Retina (tissue), 1 donor: ENCODE results near the gene TRIM22.
"Not testable (repeated sequence)": the region's sequence is repeated elsewhere in the genome, so short reads cannot be mapped to it uniquely, and the experiment has no call there.

Source experiments
- DNase-seq: peaks from one replicate; pipeline ENCODE4 v3.0.0-alpha.2; 2016

The TRIM22 gene, protein sequence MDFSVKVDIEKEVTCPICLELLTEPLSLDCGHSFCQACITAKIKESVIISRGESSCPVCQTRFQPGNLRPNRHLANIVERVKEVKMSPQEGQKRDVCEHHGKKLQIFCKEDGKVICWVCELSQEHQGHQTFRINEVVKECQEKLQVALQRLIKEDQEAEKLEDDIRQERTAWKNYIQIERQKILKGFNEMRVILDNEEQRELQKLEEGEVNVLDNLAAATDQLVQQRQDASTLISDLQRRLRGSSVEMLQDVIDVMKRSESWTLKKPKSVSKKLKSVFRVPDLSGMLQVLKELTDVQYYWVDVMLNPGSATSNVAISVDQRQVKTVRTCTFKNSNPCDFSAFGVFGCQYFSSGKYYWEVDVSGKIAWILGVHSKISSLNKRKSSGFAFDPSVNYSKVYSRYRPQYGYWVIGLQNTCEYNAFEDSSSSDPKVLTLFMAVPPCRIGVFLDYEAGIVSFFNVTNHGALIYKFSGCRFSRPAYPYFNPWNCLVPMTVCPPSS

DNA sequence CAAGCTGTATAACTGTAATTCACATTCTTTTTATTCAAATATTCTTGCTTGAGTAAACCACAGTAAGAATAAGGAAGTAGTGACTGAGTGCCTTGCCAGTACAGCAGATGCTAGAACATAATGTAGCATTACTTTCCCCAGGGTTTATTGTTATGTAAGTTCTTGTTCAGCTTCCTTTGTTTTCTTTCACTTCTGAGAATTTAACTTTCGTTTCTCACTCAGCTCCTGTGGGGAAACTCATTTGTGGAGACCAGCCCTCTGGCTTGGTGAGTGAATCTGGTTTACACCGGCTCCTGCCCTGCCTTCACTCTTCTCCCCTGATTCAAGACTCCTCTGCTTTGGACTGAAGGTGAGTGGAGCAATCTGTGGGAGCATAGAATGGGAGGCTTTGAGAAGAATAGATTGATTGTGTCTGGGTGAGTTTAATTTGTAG lies at the start of gene TRIM22:
Gene TRIM22 (plus strand): TSS at position 240 of the 433 bp plus-strand sequence. CDS start 6,443 bp downstream, outside the sequence.
- DNase-seq = peak; percentile 2

DNA sequence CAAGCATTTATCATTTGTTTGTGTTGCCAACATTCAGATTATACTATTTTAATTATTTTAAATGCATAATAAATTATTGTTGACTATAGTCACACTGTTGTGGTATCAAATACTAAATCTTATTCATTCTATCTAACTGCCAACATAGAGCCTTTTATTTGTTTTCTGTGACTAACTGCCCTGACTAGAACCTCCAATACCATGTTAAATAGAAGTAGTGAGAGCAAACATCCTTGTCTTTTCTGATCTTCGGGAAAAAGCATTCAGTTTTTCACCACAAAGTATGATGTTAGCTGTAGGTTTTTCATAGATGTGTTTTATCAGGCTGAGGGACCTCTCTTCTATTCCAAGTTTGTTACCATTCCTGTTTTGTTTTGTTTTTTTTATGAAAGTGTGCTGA lies 49.6 kb upstream of the TRIM22 start:
- DNase-seq = no peak

DNA sequence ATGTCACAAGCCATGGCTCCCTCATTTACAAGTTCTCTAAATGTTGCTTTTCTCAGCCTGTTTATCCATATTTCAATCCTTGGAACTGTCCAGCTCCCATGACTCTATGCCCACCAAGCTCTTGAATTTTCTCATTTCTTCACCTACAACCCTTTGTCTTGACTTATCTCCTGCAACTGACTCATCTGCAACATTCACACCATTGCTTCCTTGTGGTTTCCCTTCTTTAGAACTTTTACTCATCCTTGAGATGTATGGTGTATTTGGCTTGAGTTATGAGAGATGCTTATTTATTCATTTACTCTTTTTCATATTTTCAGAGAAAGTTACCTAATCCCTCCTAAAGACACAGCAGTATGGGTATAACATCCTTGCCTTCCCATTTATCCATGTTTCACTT lies 46.0 kb upstream of the TRIM22 start:
- DNase-seq = no peak

DNA sequence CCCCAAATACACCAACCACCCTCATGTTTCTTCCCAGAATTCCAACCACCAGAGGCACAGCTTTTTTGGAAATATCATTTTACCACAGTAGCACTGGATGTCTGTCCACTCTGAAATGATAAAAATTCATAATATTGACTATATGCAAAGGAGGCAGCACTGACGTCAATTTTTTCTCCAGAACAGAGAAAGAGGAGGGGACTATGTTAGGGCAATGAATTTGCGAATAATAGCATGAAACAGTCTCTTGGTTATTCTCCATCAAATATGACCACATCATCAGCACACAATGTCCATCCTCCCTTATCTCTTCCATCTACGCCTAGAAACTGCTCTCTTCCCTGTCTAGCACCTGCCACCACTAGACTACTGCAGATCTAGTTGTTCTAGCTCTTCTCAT lies 43.5 kb upstream of the TRIM22 start:
- DNase-seq = no peak

DNA sequence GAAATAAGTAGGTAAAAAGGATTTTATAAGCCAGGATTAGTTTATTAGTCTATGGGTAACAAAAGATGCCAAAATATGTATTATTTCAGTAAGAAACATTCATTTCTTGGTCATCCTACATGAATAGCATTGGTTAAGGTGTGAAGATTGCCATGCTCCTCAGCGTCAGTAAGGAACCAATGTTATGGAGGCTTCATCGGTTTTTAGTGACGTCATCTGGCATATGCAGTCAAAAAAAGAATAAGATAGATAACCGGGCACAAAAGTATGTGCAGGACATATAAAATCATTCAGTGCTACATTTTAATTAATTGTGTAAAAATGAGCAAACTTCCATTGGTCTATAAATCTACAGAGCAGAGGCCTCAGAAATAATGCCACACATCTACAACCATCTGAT lies 34.1 kb upstream of the TRIM22 start:
- DNase-seq = no peak

DNA sequence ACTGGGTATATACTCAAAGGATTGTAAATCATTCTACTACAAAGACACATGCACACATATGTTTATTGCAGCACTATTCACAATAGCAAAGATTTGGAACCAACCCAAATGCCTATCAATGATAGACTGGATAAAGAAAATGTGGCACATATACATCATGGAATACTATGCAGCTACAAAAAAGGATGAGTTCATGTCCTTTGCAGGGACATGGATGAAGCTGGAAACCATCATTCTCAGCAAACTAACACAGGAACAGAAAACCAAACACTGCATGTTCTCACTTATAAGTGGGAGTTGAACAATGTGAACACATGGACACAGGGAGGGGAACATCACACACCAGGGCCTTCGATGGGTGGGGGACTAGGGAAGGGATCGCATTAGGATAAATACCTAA lies 32.6 kb upstream of the TRIM22 start:
- not testable (repeated sequence) for DNase-seq

DNA sequence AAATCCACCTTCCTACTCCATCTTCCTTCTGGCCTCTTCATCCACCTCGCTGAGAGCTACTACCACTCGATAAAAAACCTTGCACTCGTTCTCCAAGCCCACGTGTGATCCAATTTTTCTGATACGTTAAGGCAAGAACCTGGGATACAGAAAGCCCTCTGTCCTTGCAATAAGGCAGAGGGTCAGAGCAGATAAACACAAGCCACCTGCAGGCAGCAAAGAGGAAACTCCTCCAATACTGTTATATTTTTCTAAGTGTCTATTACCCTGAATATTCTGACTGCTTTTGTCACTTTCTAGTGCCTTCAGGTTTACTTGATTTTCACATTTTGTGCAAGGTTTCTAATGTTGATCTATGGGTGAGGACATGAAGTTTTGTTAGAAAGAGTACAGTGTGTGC lies 31.3 kb upstream of the TRIM22 start:
- DNase-seq = no peak

DNA sequence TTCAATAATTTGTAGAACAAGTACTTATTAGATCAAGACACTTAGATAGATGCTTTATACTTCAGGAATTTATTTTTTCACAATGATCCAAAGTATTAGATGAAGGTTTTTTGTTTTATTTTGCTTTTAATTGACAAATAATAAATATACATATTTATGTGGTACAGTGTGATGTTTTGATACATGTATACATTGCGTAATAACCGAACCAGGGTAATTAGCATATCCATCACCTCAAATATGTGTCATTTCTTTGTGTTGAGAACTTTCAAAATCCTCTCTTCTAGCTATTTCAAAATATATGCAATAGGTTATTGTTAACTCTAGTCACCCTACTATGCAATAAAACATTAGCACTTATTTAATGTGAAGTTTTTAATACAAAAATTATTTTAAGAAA lies 26.1 kb upstream of the TRIM22 start:
- DNase-seq = no peak

DNA sequence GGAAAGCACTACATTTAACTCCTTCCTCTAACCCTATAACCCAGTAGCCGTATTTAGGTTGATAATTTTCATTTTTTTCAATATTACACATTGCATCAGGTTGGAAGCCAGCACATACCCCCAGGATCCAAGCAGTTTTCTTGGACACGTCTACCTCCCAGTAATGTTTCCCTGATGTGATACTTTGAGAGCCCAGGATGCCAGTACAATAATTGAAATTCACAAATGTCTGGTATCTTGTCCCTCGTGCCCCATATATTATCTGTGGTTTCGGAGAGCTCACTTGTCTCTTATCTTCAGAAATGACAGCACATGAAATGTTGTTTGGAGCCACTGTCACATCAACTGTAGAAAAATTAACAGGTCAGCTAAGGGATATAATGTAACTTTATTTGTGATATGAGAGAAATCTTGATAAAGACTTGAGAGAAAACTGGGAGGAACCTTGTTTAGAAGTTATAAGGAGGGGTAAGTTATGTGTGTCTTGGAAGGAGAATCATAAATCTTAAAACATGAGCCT lies 24.5 kb upstream of the TRIM22 start:
- DNase-seq = no peak

DNA sequence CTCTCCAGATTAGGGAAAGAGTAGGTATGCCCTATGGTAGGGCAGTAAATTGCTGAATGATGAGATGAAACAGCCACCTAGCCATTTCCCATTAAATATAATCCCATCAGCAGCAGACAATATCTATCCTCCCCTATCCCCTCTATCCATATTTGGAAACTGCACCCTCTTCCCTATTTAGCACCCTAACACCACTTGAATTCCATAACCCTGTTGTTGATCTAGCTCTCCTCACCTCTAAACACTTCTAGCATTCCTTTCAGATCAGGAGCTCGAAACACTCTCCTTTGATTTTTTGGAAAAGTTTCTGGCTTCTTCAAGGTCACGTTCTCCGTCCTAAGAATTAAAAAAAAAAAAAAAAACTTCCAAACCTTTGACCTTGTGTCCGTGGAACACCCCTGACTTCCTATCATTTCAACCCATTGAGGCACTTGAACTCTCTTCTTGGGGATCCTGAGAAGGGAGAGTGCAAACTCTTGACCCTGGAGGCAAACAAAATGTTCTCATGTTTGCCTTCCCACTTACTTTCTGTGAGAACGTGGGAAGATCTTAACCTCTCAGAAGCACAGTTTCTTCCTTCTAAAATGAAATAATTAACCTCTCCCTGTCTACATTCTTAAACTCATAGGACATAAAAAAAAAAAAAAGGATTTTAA lies 23.7 kb upstream of the TRIM22 start:
- DNase-seq = no peak

DNA sequence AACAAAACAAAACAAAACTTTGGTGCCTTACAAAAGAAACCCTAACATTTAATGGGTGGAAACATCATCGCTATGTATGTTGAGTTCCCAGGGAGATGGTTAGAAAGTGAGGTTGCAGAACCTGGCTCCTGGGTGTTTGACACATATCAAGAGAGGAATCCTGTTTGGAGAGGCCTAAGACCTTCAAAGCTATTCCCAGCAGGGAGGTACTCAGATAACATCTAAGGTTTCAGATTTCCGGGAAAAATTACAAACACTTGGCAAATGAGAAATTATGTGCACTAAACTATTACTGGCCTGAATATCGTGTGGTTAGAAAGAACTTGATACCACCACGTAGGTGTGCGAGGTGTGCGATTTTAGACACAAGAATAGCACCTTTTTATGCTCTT lies 23.2 kb upstream of the TRIM22 start:
- DNase-seq = no peak

DNA sequence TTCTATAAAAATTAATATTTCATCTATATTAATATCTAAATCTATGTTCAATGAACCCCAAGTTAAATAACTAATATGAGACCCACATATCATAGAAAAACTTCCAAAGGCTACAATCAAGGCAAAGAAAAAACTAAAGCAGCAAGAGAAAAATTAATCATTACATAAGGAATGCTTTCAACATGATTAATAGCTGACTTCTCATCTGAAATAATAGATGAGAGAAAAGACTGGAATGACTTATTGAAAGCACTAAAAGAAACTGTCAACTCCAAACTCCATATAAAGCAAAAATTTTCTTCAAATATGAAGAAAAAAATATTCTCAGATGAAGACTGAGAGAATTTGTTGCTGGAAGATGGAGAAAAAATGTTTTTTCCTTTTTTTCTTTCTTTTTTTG lies 17.8 kb upstream of the TRIM22 start:
- DNase-seq = no peak

DNA sequence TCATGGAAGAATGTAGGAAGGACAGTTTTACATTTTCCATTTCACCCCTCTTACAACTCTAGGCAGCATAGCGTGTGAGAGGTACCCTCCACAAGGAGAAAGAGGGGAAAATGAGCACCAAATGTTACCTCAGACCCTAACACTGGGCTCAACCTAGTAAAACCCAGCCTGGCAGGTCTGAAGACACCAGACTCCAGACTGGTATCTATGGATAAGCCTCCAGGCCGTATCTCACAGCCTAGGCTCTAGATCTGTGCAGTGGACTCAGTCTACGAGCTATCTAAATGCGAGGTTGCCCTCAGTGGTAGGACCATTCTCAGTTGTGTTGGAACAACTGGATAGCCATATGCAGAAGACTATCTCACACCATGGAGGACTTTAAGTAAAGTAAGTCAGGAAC lies 15.2 kb upstream of the TRIM22 start:
- DNase-seq = no peak

DNA sequence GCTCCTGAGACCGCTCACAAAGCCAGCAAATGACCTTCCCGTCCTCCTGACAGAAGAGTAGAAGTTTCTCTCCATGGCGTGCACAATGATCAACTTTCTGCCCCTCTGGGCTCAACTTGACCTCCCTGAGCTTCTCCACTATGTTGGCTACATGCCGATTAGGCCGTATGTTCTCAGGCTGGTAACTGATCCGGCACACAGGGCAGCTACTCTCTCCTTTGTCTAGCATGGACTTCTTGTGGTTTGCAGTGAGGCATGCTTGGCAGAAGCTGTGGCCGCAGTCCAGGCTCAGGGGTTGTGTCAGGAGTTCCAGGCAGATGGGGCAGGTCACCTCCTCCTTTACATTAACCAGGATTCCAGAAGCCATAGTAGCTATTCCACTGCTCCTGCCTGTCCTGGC lies 9.8 kb upstream of the TRIM22 start:
- DNase-seq = no peak

DNA sequence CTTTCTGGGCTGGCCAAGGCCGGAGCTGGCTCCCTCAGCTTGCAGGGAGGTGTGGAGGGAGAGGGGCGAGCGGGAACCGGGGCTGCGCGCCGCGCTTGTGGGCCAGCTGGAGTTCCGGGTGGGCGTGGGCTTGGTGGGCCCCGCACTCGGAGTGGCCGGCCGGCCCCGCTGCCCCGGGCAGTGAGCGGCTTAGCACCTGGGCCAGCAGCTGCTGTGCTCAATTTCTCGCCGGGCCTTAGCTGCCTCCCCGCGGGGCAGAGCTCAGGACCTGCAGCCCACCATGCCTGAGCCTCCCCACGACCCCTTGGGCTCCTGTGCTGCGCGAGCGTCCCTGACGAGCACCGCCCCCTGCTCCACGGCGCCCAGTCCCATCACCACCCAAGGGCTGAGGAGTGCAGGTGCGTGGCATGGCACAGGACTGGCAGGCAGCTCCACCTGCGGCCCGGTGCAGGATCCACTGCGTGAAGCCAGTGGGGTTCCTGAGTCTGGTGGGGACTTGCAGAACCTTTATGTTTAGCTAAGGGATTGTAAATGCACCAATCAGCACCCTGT lies 6.6 kb upstream of the TRIM22 start:
- not testable (repeated sequence) for DNase-seq

DNA sequence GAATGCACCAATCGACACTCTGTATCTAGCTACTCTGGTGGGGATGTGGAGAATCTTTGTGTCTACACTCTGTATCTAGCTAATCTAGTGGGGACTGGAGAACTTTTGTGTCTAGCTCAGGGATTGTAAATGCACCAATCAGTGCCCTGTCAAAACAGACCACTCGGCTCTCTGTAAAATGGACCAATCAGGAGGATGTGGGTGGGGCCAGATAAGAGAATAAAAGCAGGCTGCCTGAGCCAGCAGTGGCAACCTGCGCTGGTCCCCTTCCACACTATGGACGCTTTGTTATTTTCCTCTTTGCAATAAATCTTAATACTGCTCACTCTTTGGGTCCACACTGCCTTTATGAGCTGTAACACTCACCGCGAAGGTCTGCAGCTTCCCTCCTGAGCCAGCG lies 6.0 kb upstream of the TRIM22 start:
- not testable (repeated sequence) for DNase-seq

DNA sequence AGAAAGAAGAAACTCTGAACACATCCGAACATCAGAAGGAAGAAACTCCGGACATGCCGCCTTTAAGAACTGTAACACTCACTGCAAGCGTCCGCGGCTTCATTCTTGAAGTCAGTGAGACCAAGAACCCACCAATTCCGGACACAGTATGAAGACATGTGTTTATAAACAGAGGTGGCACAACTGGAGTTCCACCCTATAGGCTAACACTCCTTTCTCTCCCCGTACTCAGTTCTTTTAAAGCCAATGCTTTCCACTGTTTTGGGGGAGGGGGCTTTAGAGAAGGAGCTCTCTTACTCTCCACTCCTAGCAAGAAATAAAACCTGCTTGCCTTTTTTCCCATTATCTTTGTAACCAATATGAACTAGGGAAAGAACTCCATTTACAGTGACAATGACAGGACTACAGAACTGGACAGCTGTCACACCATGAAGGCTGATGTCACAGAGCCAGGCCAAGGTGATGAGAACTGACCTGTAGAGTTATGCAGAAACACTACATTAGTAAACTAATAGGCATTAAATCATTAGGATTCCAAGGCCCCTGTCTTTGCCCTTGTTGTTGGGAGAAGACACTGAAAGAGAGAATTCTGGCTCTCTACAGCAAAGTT lies 5.4 kb upstream of the TRIM22 start:
- DNase-seq = no peak

DNA sequence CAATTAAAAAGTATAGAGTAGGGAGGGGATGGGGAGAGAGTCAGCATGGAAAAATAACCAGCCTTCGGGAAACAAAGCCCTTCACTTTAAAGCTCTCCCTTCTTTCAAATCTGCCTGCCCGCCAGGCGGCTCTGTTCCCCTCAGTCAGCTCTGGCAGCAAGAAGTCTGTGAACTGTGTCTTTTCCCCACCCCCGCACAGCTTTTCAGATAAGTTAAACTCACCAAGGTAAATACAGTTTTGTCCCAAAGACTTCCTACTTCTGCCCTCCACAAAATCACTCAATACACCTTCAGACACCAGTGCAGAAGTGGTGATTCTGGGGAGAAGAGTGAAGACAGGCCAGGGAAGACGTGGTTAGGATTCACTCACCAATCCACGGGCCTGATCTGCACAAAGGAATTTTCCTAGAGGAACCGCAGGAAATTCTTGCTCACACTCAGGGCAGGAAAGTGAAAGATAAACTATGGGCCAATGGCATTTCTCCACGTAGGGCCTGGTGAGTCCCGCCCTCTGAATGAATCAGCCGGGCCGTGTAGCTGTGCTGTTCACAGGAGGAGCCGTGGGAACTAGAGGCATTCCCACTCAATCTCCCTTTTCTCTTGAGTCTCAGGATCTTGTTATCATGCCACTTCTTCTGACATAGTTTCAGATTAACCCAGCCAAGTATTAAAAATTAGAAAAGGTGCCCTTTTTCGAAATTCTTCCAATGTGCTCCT lies 4.8 kb upstream of the TRIM22 start, which contains the start of gene TRIM5:
Gene TRIM5 (minus strand): TSS at position 429 of the 717 bp plus-strand sequence. CDS start 4,897 bp downstream, outside the sequence.
- DNase-seq = peak; percentile 76

DNA sequence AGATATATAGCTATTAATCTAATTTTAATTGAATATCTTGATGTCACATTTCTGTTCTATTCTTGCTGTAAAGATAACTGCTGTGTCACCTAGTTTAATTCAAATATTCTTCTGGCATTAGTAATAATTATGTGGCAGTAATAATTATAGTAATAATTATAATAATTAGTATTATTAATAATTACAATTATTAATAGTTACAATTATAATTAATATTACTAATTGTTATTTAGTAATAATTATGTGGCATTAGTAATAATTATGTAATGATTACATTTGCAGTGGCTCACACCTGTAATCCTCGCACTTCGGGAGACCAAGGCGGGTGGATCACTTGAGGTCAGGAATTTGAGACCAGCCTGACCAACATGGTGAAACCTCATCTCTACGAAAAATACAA lies 3.2 kb upstream of the TRIM22 start:
- no peak for DNase-seq

DNA sequence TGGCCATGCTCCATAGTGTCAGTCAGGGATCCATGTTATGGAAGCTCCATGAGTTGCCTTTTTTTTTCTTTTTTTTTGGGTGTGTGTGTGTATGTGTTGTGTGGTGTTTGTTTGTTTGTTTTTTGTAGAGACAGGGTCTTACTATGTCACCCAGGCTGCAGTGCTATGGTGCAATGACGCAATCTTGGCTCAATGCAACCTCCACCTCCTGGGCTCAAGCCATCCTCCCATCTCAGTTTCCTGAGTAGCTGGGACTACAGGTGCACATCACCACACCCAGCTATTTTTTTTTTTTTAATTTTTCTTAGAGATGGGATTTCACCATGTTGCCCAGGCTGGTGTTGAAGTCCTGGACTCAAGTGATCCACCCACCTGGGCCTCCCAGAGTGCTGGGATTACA lies 1.1 kb upstream of the TRIM22 start:
- no peak for DNase-seq

DNA sequence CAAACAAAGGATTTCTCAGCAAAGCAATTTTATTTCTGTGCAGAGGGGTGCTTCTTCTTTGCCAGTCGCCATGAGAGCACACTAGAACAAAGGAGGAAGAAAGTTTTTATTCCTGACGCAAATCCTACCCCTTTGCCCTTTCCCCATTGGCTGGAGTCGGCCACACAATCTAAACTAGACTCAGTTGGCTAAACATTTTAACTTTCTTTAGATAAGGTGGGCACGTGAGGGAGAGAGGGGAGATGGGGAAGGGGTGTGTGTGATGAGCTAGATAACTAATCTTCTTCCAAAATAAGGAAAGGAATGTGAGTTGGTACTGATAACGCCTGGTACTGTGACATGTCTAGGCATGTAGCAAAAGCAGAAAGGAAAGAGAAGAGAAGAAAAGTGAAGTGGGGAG lies 626 bp downstream of the TRIM22 start:
- no peak for DNase-seq

DNA sequence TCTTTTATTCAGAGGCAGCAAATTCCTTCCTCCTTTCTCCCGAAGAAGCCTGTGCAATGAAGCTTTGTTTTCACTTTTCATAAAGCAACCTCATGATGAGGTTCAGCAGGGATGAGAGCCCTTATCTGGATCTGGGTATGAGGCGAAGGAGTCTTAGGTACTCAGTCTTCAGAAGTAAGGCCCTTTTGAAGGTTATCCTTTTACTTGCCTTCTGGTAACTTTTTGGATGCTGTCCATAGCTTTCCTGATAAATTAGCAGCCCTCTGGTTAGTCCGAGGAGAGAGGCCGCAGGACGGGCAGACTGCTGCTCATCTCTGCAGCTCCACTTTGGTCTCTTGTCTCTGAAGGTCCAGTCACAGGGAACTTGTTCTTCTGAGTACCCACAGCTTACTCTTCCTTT lies 1.1 kb downstream of the TRIM22 start:
- no peak for DNase-seq
